HG03097 (cell line): ENCODE data around the gene PEMT.

Experiments used
- ATAC-seq: cut with Tn5 transposase; IDR thresholded peaks from one replicate; pipeline ENCODE4 v1.9.1; 2021; ENCODE audit not compliant: unreplicated experiment, low FRiP score

The PEMT gene

GRCh38 chr17:17516941-17517720 is 74.4 kb downstream of the PEMT start:
- ATAC-seq = no peak

GRCh38 chr17:17515934-17516930 is 75.3 kb downstream of the PEMT start:
- ATAC-seq = no peak

GRCh38 chr17:17514993-17515933 is 76.2 kb downstream of the PEMT start:
- no peak for ATAC-seq

GRCh38 chr17:17514361-17514992 is 77.0 kb downstream of the PEMT start:
- ATAC-seq = no peak

- ATAC-seq = no peak
Measured at GRCh38 chr17:17513626-17514025, 77.9 kb downstream of the PEMT start.

- no peak for ATAC-seq
Measured at GRCh38 chr17:17512866-17513265, 78.6 kb downstream of the PEMT start.

- ATAC-seq = no peak
Measured at GRCh38 chr17:17511881-17512858, 79.3 kb downstream of the PEMT start.

- no peak for ATAC-seq
Measured at GRCh38 chr17:17511293-17511741, 80.2 kb downstream of the PEMT start.

- no peak for ATAC-seq
Measured at GRCh38 chr17:17510456-17511292, 80.8 kb downstream of the PEMT start.

- ATAC-seq = no peak
Measured at GRCh38 chr17:17509601-17510425, 81.7 kb downstream of the PEMT start.

GRCh38 chr17:17508646-17509591 is 82.6 kb downstream of the PEMT start:
- ATAC-seq = no peak

- ATAC-seq = no peak
Measured at GRCh38 chr17:17508019-17508535, 83.4 kb downstream of the PEMT start.

GRCh38 chr17:17507465-17508011 is 84.0 kb downstream of the PEMT start:
- no peak for ATAC-seq

- ATAC-seq = no peak
Measured at GRCh38 chr17:17506893-17507464, 84.5 kb downstream of the PEMT start.

- ATAC-seq = no peak
Measured at GRCh38 chr17:17506181-17506741, 85.2 kb downstream of the PEMT start.
